ENCODE measurements around the gene FGF1. TPM values are rescaled to one million over a fixed set of nuclear protein-coding genes. Genes with fewer than 3 reads are reported as not detected.

Gene FGF1
- total RNA-seq, 1 donor from 2014 or later = not detected

GRCh38 chr5:142576303-142576702 lies 109.6 kb downstream of the FGF1 start:
- Histone ChIP-seq H3F3A (ENCODE audit: low read depth) (no peaks in the 10 kb centered on the region), H3K4me2 (no peak overlapping the region), H3K4me1 (no peaks in the 10 kb centered on the region), H3K27ac (no peak overlapping the region), H3K9me3 (ENCODE audit: low read depth) (no peaks in the 10 kb centered on the region), H4K20me1 (ENCODE audit: low read depth) (no peaks in the 10 kb centered on the region), H3K27me3 (no peaks in the 10 kb centered on the region), H3K36me3 (no peaks in the 10 kb centered on the region), H2AFZ (replicated peaks) (no peak overlapping the region), H3K4me3 (no peak overlapping the region), H3K9ac (no peak overlapping the region), H3K79me2 (ENCODE audit: low read depth) (no peaks in the 10 kb centered on the region)
- Mint-ChIP-seq H3K27me3 (ENCODE audit: insufficient read depth, low read depth) (peaks cover under 1% of the 10 kb centered on the region), H3K4me3 (no peak overlapping the region), H3K27ac (no peak overlapping the region), H3K9me3 (peaks cover 11% of the 10 kb centered on the region), H3K36me3 (no peaks in the 10 kb centered on the region), H3K4me1 (peaks cover 2% of the 10 kb centered on the region)
- no peak for TF ChIP-seq EZH2phosphoT487 (IDR thresholded peaks at IDR 0.05)
- TF ChIP-seq EZH2 (IDR thresholded peaks at IDR 0.05) = no peak
- no peak for TF ChIP-seq CTCF (IDR thresholded peaks at IDR 0.05)
- DNase-seq (ENCODE audit: low spot score) = no peak

- Mint-ChIP-seq H3K27ac (no peak overlapping the region), H3K27me3 (ENCODE audit: insufficient read depth, low read depth) (peaks cover 2% of the 10 kb centered on the region), H3K4me3 (no peak overlapping the region), H3K4me1 (peaks cover 3% of the 10 kb centered on the region), H3K36me3 (no peaks in the 10 kb centered on the region), H3K9me3 (peaks cover 7% of the 10 kb centered on the region)
- TF ChIP-seq EZH2phosphoT487 (IDR thresholded peaks at IDR 0.05) (no peak), CTCF (IDR thresholded peaks at IDR 0.05) (no peak), EZH2 (IDR thresholded peaks at IDR 0.05) (no peak)
- Histone ChIP-seq H3K9ac (no peak overlapping the region), H2AFZ (replicated peaks) (no peak overlapping the region), H3K9me3 (ENCODE audit: low read depth) (no peaks in the 10 kb centered on the region), H4K20me1 (ENCODE audit: low read depth) (no peaks in the 10 kb centered on the region), H3K4me1 (no peaks in the 10 kb centered on the region), H3F3A (ENCODE audit: low read depth) (no peaks in the 10 kb centered on the region), H3K27me3 (no peaks in the 10 kb centered on the region), H3K27ac (no peak overlapping the region), H3K36me3 (no peaks in the 10 kb centered on the region), H3K4me3 (no peak overlapping the region), H3K79me2 (ENCODE audit: low read depth) (no peaks in the 10 kb centered on the region), H3K4me2 (no peak overlapping the region)
- DNase-seq (ENCODE audit: low spot score) = no peak
Measured at GRCh38 chr5:142572006-142572405, 113.9 kb downstream of the FGF1 start.

GRCh38 chr5:142571371-142571770 lies 114.5 kb downstream of the FGF1 start:
- peaks cover 4% of the 10 kb centered on the region for H3K9me3 Mint-ChIP-seq
- no peaks in the 10 kb centered on the region for H3K4me1 ChIP-seq
- no peaks in the 10 kb centered on the region for H3F3A ChIP-seq (ENCODE audit: low read depth)
- H3K4me2 ChIP-seq = no peak overlapping the region
- peak overlapping the region; percentile 34 for H3K27ac Mint-ChIP-seq
- no peak overlapping the region for H3K27ac ChIP-seq
- peaks cover 3% of the 10 kb centered on the region for H3K4me1 Mint-ChIP-seq
- no peak for TF ChIP-seq CTCF (IDR thresholded peaks at IDR 0.05)
- no peak for TF ChIP-seq EZH2phosphoT487 (IDR thresholded peaks at IDR 0.05)
- no peak for TF ChIP-seq EZH2 (IDR thresholded peaks at IDR 0.05)
- H3K9me3 ChIP-seq (ENCODE audit: low read depth) = no peaks in the 10 kb centered on the region
- DNase-seq (ENCODE audit: low spot score) = no peak
- peaks cover 2% of the 10 kb centered on the region for H3K27me3 Mint-ChIP-seq (ENCODE audit: insufficient read depth, low read depth)
- no peak overlapping the region for H2AFZ ChIP-seq (replicated peaks)
- H3K36me3 Mint-ChIP-seq = no peaks in the 10 kb centered on the region
- H3K79me2 ChIP-seq (ENCODE audit: low read depth) = no peaks in the 10 kb centered on the region
- H4K20me1 ChIP-seq (ENCODE audit: low read depth) = no peaks in the 10 kb centered on the region
- no peaks in the 10 kb centered on the region for H3K27me3 ChIP-seq
- H3K9ac ChIP-seq = no peak overlapping the region
- H3K36me3 ChIP-seq = no peaks in the 10 kb centered on the region
- H3K4me3 Mint-ChIP-seq = no peak overlapping the region
- no peak overlapping the region for H3K4me3 ChIP-seq
